B cell (primary cell): ENCODE data around the gene RGS10.

Source experiments
- CTCF ChIP-seq: fragments of 200-600 bp; IDR thresholded peaks from one replicate; pipeline ENCODE4 v1.8.0; 2022; ENCODE audit warnings: antibody characterized with exemption, mild to moderate bottlenecking
- EZH2 ChIP-seq: IDR thresholded peaks from 2 replicates; pipeline ENCODE4 v1.6.1; 2012; ENCODE audit warnings: borderline replicate concordance, low read depth, mild to moderate bottlenecking, moderate library complexity, low read length; ENCODE audit not compliant: insufficient read depth, poor library complexity, severe bottlenecking

- TF ChIP-seq CTCF, result no peak
- TF ChIP-seq EZH2, result no peak
These were observed 24.3 kb downstream of the RGS10 start for GRCh38 chr10:119518176-119518575.
